HG02571 (cell line): ENCODE measurements around the gene SYNE2.

Source experiments
- ATAC-seq: cut with Tn5 transposase; IDR thresholded peaks from one replicate; pipeline ENCODE4 v1.9.1; 2021; ENCODE audit warnings: mild to moderate bottlenecking, moderate library complexity; ENCODE audit not compliant: unreplicated experiment

Gene SYNE2

GRCh38 chr14:64235652-64236640 is 383.1 kb downstream of the SYNE2 start:
- ATAC-seq: peak; percentile 62

- ATAC-seq: no peak
Measured at GRCh38 chr14:64238049-64238448, 385.2 kb downstream of the SYNE2 start.

GRCh38 chr14:64238631-64239030 is 385.8 kb downstream of the SYNE2 start:
- no peak for ATAC-seq

GRCh38 chr14:64244279-64244678 is 391.5 kb downstream of the SYNE2 start:
- no peak for ATAC-seq

- no peak for ATAC-seq
Measured at GRCh38 chr14:64245491-64245890, 392.7 kb downstream of the SYNE2 start.

GRCh38 chr14:64246688-64247087 is 393.9 kb downstream of the SYNE2 start:
- ATAC-seq: no peak

- ATAC-seq: no peak
Measured at GRCh38 chr14:64247195-64247594, 394.4 kb downstream of the SYNE2 start.

- ATAC-seq: no peak
Measured at GRCh38 chr14:64248689-64249088, 395.9 kb downstream of the SYNE2 start.

- ATAC-seq: no peak
Measured at GRCh38 chr14:64249363-64249762, 396.6 kb downstream of the SYNE2 start.

GRCh38 chr14:64253672-64254071 is 400.9 kb downstream of the SYNE2 start:
- ATAC-seq: no peak

GRCh38 chr14:64255756-64256155 is 403.0 kb downstream of the SYNE2 start:
- no peak for ATAC-seq

GRCh38 chr14:64260418-64260817 is 407.6 kb downstream of the SYNE2 start:
- no peak for ATAC-seq

GRCh38 chr14:64265222-64265621 is 412.4 kb downstream of the SYNE2 start:
- ATAC-seq: no peak

GRCh38 chr14:64266239-64266638 is 413.4 kb downstream of the SYNE2 start:
- ATAC-seq: no peak

- ATAC-seq: no peak
Measured at GRCh38 chr14:64272019-64272418, 419.2 kb downstream of the SYNE2 start.
